HG03442 (cell line): ENCODE data around the gene PDE4A.
"Not testable (repeated sequence)": the region's sequence is repeated elsewhere in the genome, so short reads cannot be mapped to it uniquely, and the experiment has no call there.

Source experiments
- ATAC-seq: cut with Tn5 transposase; IDR thresholded peaks from one replicate; pipeline ENCODE4 v1.9.1; 2021; ENCODE audit warnings: mild to moderate bottlenecking, moderate library complexity; ENCODE audit not compliant: unreplicated experiment

Gene PDE4A

GRCh38 chr19:10424011-10424637 is 3.8 kb downstream of the PDE4A start:
- ATAC-seq, result no peak

- no peak for ATAC-seq
Observed at GRCh38 chr19:10427169-10427568, 6.8 kb downstream of the PDE4A start.

- no peak for ATAC-seq
Observed at GRCh38 chr19:10428996-10429381, 8.7 kb downstream of the PDE4A start.

GRCh38 chr19:10430505-10431253 is 10.3 kb downstream of the PDE4A start:
- ATAC-seq, result no peak

GRCh38 chr19:10431254-10431942 is 11.1 kb downstream of the PDE4A start:
- no peak for ATAC-seq

GRCh38 chr19:10431943-10432735 is 11.8 kb downstream of the PDE4A start:
- ATAC-seq, result no peak

- no peak for ATAC-seq
Observed at GRCh38 chr19:10432736-10433130, 12.4 kb downstream of the PDE4A start.

- ATAC-seq, result no peak
Observed at GRCh38 chr19:10433131-10433536, 12.8 kb downstream of the PDE4A start.

GRCh38 chr19:10439588-10439987 is 19.2 kb downstream of the PDE4A start:
- no peak for ATAC-seq

GRCh38 chr19:10442698-10443097 is 22.4 kb downstream of the PDE4A start:
- ATAC-seq, result no peak

GRCh38 chr19:10449037-10449436 is 28.7 kb downstream of the PDE4A start:
- ATAC-seq, result no peak

GRCh38 chr19:10450191-10450852 is 30.0 kb downstream of the PDE4A start:
- ATAC-seq, result no peak

GRCh38 chr19:10450853-10451609 is 30.7 kb downstream of the PDE4A start:
- ATAC-seq, result no peak

- no peak for ATAC-seq
Observed at GRCh38 chr19:10452726-10453618, 32.6 kb downstream of the PDE4A start.

GRCh38 chr19:10453852-10454251 is 33.5 kb downstream of the PDE4A start:
- ATAC-seq, result no peak

GRCh38 chr19:10454267-10454666 is 33.9 kb downstream of the PDE4A start:
- ATAC-seq, result no peak

- ATAC-seq, result not testable (repeated sequence)
Observed at GRCh38 chr19:10458733-10459132, 38.4 kb downstream of the PDE4A start.

- no peak for ATAC-seq
Observed at GRCh38 chr19:10460714-10461046, 40.3 kb downstream of the PDE4A start.
